ENCODE data around the gene RPTOR.

GRCh38 chr17:80792373-80792781, 247.7 kb downstream of the RPTOR start:
- TF ChIP-seq, protein P1, sequence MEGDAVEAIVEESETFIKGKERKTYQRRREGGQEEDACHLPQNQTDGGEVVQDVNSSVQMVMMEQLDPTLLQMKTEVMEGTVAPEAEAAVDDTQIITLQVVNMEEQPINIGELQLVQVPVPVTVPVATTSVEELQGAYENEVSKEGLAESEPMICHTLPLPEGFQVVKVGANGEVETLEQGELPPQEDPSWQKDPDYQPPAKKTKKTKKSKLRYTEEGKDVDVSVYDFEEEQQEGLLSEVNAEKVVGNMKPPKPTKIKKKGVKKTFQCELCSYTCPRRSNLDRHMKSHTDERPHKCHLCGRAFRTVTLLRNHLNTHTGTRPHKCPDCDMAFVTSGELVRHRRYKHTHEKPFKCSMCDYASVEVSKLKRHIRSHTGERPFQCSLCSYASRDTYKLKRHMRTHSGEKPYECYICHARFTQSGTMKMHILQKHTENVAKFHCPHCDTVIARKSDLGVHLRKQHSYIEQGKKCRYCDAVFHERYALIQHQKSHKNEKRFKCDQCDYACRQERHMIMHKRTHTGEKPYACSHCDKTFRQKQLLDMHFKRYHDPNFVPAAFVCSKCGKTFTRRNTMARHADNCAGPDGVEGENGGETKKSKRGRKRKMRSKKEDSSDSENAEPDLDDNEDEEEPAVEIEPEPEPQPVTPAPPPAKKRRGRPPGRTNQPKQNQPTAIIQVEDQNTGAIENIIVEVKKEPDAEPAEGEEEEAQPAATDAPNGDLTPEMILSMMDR (IDR thresholded peaks at IDR 0.05) = no peak
- TF ChIP-seq, protein P2, sequence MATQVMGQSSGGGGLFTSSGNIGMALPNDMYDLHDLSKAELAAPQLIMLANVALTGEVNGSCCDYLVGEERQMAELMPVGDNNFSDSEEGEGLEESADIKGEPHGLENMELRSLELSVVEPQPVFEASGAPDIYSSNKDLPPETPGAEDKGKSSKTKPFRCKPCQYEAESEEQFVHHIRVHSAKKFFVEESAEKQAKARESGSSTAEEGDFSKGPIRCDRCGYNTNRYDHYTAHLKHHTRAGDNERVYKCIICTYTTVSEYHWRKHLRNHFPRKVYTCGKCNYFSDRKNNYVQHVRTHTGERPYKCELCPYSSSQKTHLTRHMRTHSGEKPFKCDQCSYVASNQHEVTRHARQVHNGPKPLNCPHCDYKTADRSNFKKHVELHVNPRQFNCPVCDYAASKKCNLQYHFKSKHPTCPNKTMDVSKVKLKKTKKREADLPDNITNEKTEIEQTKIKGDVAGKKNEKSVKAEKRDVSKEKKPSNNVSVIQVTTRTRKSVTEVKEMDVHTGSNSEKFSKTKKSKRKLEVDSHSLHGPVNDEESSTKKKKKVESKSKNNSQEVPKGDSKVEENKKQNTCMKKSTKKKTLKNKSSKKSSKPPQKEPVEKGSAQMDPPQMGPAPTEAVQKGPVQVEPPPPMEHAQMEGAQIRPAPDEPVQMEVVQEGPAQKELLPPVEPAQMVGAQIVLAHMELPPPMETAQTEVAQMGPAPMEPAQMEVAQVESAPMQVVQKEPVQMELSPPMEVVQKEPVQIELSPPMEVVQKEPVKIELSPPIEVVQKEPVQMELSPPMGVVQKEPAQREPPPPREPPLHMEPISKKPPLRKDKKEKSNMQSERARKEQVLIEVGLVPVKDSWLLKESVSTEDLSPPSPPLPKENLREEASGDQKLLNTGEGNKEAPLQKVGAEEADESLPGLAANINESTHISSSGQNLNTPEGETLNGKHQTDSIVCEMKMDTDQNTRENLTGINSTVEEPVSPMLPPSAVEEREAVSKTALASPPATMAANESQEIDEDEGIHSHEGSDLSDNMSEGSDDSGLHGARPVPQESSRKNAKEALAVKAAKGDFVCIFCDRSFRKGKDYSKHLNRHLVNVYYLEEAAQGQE (IDR thresholded peaks at IDR 0.05; ENCODE audit: insufficient read depth in 1 of 2, low read depth in 2 of 2, low read length in 1 of 2) = no peak
- TF ChIP-seq POLR2AphosphoS5 (IDR thresholded peaks at IDR 0.05; ENCODE audit: low read depth, low read length) = no peak
